Heart left ventricle (tissue), 13 donors: ENCODE measurements around the gene OR10A2.

ENCODE experiments used
- CTCF ChIP-seq, 12 donors: fragments of 200-600 bp; sonication (generic) in 4 of 12; IDR thresholded peaks; one replicate each; pipeline versions ENCODE4 v1.5.0 to v1.8.0; 2018 to 2022; ENCODE audit warnings: antibody characterized with exemption in 12 of 12, mild to moderate bottlenecking in 5 of 12
- POLR2A ChIP-seq, 2 donors: fragments of 450-650 bp; IDR thresholded peaks; one replicate each; pipeline ENCODE4 v1.6.1; 2017; ENCODE audit warnings: antibody characterized with exemption in 2 of 2, mild to moderate bottlenecking in 2 of 2, moderate library complexity in 2 of 2
- donor health status: ischemic (EF 13 %, LVEDD 7.1; RV severe dilation, severe dysfunction).
- donor health status: DM: no; HTN: yes; CAD: no.
- donor health status: DM: no; HTN: no; CAD: no.
- donor health status: ischemic (EF 25% LVEDD 6.9; RV normal size, moderate dysfunction).
- donor health status: ischemic (EF 25% LVEDD 5.7; RV mildly dilated, moderate dysfunction).
- donor health status: ischemic (EF 35%, LVEDD 5.7; RV mildly dilated, moderate dysfunction).
- donor health status: nonischemic (EF 11% LVEDD 7.7; RV severe dilation, severe dysfunction).
- donor health status: DM: yes; HTN: yes; CAD: no.
- donor health status: PGD.
- donor health status: ischemic (EF 29% LVEDD 5.4; RV normal size, mild dysfunction).
- donor health status: nonischemic (EF 23%, LVEDD 6.1; RV moderate dilation, normal function).

GRCh38 chr11:6919698-6920097 is 56.8 kb downstream of the OR10A2 start:
- TF ChIP-seq POLR2A (IDR thresholded peaks at IDR 0.05) = no peak
- TF ChIP-seq CTCF (IDR thresholded peaks at IDR 0.05) = no peak
